ENCODE measurements around the gene BRCA2. TPM values are rescaled to one million over a fixed set of nuclear protein-coding genes. Genes with fewer than 3 reads are reported as not detected.

BRCA2 gene
- total RNA-seq, 4 donors from 2014 or later: 0.19 to 1.0 (median 0.72) TPM

GRCh38 chr13:32430018-32430747, 114.9 kb downstream of the BRCA2 start:
- WGBS, 2 donors (ENCODE audit: low coverage in 1 of 2): 47 to 62% methylated on average over 4 to 6 of the region's 6 CpGs
- peaks cover 0 to 35% (median 0%) of the 10 kb centered on the region in 3 donors for H3K4me1 ChIP-seq
- H3K36me3 ChIP-seq: peaks cover 0 to 35% of the 10 kb centered on the region in 2 donors
- no peak overlapping the region for H3K4me3 ChIP-seq
- no peak for ATAC-seq
- H3K27me3 ChIP-seq: no peaks in the 10 kb centered on the region
- H3K27ac ChIP-seq: no peak overlapping the region
- no peaks in the 10 kb centered on the region for H3K9me3 ChIP-seq
- TF ChIP-seq EP300 (IDR thresholded peaks at IDR 0.05): no peak
- no peak for TF ChIP-seq POLR2AphosphoS5 (IDR thresholded peaks at IDR 0.05)
- no peak for TF ChIP-seq POLR2A (IDR thresholded peaks at IDR 0.05)
- no peak for TF ChIP-seq CTCF (IDR thresholded peaks at IDR 0.05)

- 91 to 100% methylated on average over 3 to 4 of the region's 5 CpGs for WGBS, 2 donors (ENCODE audit: low coverage in 1 of 2)
- Histone ChIP-seq H3K4me1 (peaks cover 0 to 23% (median 0%) of the 10 kb centered on the region in 3 donors), H3K4me3 (no peak overlapping the region), H3K27me3 (no peaks in the 10 kb centered on the region), H3K9me3 (no peaks in the 10 kb centered on the region), H3K27ac (no peak overlapping the region), H3K36me3 (peaks cover 0 to 47% of the 10 kb centered on the region in 2 donors)
- ATAC-seq: no peak
- TF ChIP-seq POLR2AphosphoS5 (IDR thresholded peaks at IDR 0.05) (no peak), POLR2A (IDR thresholded peaks at IDR 0.05) (no peak), EP300 (IDR thresholded peaks at IDR 0.05) (no peak), CTCF (IDR thresholded peaks at IDR 0.05) (no peak)
Measured at GRCh38 chr13:32431361-32431760, 116.1 kb downstream of the BRCA2 start.

- Histone ChIP-seq H3K9me3 (no peaks in the 10 kb centered on the region), H3K27me3 (no peaks in the 10 kb centered on the region), H3K4me3 (no peak overlapping the region), H3K27ac (no peak overlapping the region), H3K36me3 (peaks cover 0 to 60% of the 10 kb centered on the region in 2 donors), H3K4me1 (peaks cover 0 to 18% (median 0%) of the 10 kb centered on the region in 3 donors)
- ATAC-seq: no peak
- 92 to 95% methylated on average over 3 of the region's 3 CpGs for WGBS, 2 donors (ENCODE audit: low coverage in 1 of 2)
- TF ChIP-seq POLR2A (IDR thresholded peaks at IDR 0.05): no peak
- no peak for TF ChIP-seq POLR2AphosphoS5 (IDR thresholded peaks at IDR 0.05)
- TF ChIP-seq CTCF (IDR thresholded peaks at IDR 0.05): no peak
- no peak for TF ChIP-seq EP300 (IDR thresholded peaks at IDR 0.05)
Measured at GRCh38 chr13:32432856-32433255, 117.5 kb downstream of the BRCA2 start.

GRCh38 chr13:32438871-32439270, 123.6 kb downstream of the BRCA2 start:
- peaks cover 0 to 51% of the 10 kb centered on the region in 2 donors for H3K36me3 ChIP-seq
- H3K27ac ChIP-seq: no peak overlapping the region
- no peaks in the 10 kb centered on the region for H3K9me3 ChIP-seq
- H3K4me3 ChIP-seq: no peak overlapping the region
- 94 to 96% methylated on average over 2 to 4 of the region's 4 CpGs for WGBS, 2 donors (ENCODE audit: low coverage in 1 of 2)
- no peak for ATAC-seq
- H3K27me3 ChIP-seq: no peaks in the 10 kb centered on the region
- H3K4me1 ChIP-seq: no peaks in the 10 kb centered on the region
- TF ChIP-seq POLR2A (IDR thresholded peaks at IDR 0.05): no peak
- TF ChIP-seq CTCF (IDR thresholded peaks at IDR 0.05): no peak
- no peak for TF ChIP-seq POLR2AphosphoS5 (IDR thresholded peaks at IDR 0.05)
- TF ChIP-seq EP300 (IDR thresholded peaks at IDR 0.05): no peak

- no peak for ATAC-seq
- Histone ChIP-seq H3K27me3 (no peaks in the 10 kb centered on the region), H3K27ac (no peak overlapping the region), H3K9me3 (no peaks in the 10 kb centered on the region), H3K36me3 (peaks cover 0 to 27% of the 10 kb centered on the region in 2 donors), H3K4me3 (no peak overlapping the region), H3K4me1 (no peaks in the 10 kb centered on the region)
- TF ChIP-seq POLR2AphosphoS5 (IDR thresholded peaks at IDR 0.05): no peak
- TF ChIP-seq CTCF (IDR thresholded peaks at IDR 0.05): peak in 2 of 4 experiments; percentile 16 to 23
- 57 to 70% methylated on average over 2 of the region's 2 CpGs for WGBS, 2 donors (ENCODE audit: low coverage in 1 of 2)
Measured at GRCh38 chr13:32443111-32443510, 127.8 kb downstream of the BRCA2 start.

Data from gastroesophageal sphincter (tissue), 4 donors.